NCI-H82 treated with DMSO at 0.1 percent for 48 hours (cell line): Measurements from ENCODE around the gene SLC38A3.

Source experiments
- DNase-seq: peaks from one replicate; lab custom pipeline; 2025; ENCODE audit not compliant: unreplicated experiment; lab: John Stamatoyannopoulos, UW

SLC38A3 gene

DNA sequence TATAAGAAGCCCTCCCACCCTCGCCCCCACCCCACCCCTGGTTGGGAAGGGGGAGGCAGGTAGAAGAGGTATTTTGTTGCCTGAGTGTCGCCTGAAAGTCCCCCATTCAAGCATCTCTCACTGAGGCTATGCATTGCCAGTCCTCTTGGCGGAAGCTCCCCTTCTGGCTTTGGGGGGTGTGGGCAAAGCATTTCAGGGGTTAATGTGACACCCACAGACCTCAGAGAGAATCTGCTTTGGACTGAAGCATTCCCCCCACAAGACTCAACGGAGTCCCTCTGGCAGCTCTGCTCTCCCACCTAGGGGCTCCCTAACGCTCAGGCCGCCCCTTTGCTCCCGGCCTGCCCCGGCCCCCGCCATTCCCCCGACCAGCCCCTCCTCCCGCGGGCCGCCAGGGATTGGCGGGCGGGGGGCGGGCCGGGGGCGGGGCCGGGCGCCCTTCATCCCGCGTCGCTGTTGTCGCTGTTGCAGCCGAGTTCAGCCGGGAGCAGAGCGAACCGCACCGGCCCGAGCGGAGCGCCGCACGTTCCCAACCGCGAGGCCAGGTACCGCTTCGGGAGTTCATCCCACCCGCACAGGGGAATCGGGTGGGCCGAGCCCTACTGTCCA is at the start of gene SLC38A3:
SLC38A3 (plus strand) TSS at position 468 of the 609 bp plus-strand sequence. CDS start 8,929 bp downstream, outside the sequence.
- peak; percentile 13 for DNase-seq

DNA sequence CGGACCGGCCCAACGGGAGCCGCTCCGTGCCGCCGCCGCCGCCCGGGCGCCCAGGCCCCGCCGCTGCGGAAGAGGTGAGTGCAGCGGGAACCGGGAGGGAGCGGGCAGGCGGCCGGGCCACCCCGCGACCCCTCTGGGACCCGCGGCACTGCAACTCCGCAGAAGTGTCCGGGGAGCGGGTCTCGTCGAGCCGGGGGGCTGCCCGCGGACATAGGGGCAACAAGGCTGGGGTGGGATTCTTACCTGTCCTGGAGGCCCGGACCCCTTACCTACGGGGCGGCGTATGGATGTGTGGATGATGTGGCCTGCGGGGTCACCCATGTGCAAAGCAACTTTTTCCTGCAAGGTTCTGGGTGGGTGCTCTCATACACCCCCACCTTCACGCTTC is 49.6 kb upstream of the SLC38A3 start:
- no peak for DNase-seq

GRCh38 chr3:50155891-50156290 is 49.2 kb upstream of the SLC38A3 start:
- no peak for DNase-seq

DNA sequence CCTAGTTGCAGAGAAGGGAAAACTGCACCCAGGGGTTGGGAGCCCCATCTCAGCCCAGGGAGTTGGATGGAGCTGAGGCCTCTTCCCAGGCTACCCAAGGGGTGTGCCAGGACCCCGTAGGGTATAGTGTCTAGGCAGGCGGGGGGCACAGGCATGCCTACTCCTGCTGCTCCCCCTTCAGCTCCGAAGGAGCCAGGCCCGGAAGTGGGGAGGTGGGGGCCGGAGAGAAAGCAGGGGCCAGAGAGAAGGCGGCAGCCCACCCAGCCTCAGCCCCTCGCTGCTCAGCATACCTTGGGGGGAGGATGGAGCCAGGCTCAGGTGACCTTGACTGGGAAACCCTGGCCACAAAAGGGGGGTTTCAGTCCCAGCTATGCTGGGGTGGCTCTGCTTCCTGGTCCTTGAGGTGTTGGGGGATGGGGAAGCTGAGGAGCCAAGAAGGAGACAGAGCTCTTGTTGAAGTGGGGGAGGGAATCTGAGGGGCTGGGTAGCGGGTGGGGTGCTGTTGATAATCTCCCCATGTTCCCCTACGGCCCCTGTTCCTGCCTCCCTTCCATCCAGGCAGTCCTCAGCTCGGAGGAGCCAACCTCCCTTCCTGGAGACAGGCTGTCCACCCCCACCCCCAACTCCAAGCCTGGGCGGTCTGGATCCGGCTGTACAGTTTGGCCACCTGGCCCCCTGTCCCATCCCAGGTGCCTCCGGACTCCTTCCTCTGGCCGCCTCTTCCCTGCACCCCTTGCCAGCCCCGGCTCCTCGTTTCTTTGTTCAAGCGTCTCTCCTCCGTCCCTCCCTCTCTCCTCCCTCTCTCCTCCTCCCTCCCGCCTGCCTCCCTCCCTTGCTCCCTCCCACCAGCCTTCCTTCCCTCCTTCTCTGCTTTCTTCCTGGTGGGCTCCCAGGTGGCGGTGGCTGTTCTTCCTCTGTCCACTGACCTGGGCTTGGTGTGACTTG is 48.2 kb upstream of the SLC38A3 start:
- DNase-seq, result no peak

- no peak for DNase-seq
These were observed 47.1 kb upstream of the SLC38A3 start for GRCh38 chr3:50157827-50158529.

GRCh38 chr3:50158530-50159146 is 46.4 kb upstream of the SLC38A3 start:
- DNase-seq, result no peak

GRCh38 chr3:50160561-50160983 is 44.5 kb upstream of the SLC38A3 start:
- no peak for DNase-seq

GRCh38 chr3:50161320-50161719 is 43.8 kb upstream of the SLC38A3 start:
- no peak for DNase-seq

- DNase-seq, result no peak
These were observed 42.8 kb upstream of the SLC38A3 start for GRCh38 chr3:50162034-50162883.

DNA sequence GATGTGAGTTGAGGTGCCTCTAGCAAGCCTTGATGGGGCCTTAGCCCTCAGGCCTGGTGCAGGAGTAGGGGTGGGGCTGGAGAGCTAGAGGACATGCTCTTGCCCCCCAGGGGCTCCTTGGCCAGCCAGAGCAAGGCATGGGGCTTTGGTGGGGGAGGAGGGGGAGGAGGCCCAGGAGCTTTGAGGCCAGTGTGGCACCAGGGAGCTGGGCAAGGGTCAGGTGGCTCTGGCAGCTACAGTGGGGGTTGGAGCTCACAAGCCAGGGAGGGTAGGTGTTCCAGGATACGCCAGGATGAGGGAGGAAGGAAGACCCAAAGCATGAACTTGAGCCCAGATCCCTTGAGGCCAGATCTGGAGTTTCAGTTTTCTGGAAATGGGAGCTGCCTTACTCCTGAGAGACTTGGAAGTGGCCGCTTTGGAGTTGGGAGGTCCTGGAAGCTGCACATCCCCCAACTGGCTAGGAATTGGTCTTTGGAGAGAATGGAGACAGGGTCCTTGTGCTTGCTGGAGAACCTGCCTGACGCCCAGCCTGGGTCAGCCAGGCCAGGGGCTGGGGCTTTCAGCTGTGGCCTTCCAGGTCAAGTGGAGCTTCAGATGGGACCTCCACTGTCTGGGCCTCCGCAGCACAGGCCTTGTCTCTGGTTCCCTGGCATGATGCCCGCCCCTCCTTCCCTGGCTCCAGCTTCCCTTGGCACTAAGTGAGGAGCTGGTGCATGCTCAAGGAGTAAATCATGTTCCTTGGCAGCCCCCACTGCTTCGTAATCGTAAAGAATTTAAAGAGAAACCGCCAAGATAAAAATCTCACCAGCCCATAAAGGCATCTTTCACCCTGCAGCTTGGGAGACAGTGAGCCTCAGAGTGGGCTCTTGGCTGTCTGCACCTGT is 41.3 kb upstream of the SLC38A3 start:
- no peak for DNase-seq

- no peak for DNase-seq
These were observed 40.6 kb upstream of the SLC38A3 start for GRCh38 chr3:50164481-50164880.

DNA sequence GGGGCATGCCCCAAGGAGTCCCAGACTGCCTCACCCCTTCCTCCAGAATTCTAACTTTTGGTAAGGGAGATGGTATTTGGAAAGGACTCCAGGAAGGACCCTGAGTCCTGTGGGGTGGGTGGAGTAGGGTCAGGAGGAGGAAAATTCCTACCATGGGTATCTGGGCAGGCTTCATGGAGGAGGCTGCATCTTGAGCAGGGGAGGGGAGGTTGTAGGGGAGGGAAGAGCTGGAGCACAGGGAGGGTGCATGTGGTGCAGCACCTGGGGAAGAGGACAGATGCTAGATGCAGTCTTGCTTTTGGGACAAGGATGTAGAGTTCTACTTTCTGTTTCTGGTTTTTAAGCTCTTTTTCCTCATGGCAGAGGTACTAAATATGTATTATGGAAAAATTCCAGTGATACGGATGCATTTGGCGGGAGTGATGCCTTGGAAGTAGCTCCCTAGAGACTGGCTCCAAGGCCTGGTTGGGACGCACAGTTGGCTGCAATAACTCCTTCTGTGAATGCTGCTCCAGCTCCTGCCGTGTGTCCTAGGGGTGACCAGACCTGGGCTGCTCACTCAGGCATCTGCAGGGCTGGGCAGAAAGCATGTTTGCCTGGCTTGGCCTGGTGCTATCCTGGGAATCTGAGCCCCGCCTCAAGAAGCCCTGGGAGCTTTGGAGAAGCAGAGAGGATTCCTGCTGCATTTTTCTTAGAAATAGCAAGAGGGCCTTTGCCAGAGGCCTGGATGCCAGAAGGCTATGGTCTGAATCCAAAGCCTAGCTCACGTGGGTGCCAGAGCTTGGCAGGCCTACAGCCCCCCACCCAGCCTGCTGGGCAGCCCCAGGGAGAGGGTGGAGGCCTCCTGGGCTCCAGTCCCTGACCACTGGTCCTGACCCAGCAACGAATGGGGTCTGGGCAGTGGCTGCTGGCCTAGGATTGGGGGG is 39.8 kb upstream of the SLC38A3 start:
- DNase-seq, result no peak

GRCh38 chr3:50165910-50166538 is 39.0 kb upstream of the SLC38A3 start:
- DNase-seq, result no peak

DNA sequence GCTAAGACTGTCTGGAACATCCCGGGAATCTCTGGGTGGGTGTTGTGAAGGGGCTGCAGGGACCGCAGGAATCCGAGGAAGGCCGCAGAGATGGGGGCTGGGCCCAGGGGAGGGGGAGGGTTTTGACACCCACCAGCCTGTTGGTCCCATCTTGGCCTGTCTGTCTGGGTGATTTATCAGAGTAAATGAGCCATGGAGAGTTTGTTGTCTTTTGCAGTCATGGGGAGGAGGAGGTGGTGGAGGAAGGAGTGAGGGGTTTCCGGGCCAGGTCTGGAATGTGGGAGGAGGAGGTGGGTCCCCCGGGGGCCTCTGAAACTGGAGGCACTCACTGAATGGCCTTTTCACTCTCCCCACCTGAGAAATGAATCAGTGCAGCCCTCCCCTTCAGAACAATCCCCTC is 38.5 kb upstream of the SLC38A3 start:
- no peak for DNase-seq

DNA sequence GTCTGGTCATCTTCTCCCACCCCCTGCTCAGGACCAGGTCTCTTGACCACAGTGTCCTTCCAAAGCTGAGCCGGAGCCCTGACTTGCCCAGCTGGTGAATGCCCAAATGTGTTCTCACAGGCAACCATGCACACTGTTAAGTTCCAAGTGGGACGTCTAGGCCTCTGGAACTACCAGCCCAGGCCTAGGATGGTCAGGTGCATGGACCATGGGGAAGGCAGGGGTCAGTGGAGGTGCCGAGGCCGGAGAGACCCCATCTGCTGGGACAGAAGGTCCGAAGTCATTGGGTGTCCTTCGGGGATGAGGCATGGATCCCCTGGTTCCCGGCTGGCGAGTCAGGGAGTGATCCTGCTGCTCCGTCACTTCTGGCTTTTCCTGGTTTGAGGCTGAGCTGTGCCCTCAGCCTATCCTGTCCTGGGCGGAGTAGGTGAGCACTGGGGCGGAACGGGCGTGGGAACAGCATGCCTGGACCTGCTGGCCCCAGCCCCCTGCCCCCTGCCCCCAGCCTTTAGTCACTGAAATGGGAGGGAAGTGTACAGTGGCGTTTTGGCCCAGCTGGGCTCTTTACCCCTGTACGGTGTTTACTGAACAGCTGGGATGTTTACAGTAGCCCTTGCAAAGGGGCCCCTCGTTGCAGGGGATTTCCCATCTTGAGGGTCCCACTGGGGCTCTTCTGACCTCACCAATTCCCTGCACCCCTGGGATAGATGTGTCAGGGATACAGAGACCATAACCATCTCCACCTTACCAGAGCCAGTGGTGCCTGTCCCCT is 37.8 kb upstream of the SLC38A3 start:
- no peak for DNase-seq

DNA sequence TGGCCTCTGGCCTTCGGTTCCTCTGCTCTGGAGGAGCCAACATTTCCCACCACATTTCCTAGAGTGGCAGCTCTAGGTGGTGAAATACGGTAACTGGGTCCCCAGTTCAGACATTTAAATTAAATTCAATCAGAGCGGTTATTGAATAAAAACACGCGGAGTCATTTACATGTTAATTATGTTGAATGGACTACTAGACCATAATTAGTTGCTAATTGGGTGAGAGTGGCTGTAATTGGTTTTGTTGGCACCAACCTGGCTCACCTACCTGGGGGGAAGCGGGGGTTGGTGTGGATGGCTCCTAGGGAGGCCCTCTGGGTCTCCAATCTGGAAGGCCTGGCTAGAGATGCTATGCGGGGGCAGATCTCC is 37.2 kb upstream of the SLC38A3 start:
- DNase-seq, result no peak

- DNase-seq, result no peak
These were observed 36.7 kb upstream of the SLC38A3 start for GRCh38 chr3:50168388-50168787.
